ENCODE results near the gene IGHMBP2.

DNA sequence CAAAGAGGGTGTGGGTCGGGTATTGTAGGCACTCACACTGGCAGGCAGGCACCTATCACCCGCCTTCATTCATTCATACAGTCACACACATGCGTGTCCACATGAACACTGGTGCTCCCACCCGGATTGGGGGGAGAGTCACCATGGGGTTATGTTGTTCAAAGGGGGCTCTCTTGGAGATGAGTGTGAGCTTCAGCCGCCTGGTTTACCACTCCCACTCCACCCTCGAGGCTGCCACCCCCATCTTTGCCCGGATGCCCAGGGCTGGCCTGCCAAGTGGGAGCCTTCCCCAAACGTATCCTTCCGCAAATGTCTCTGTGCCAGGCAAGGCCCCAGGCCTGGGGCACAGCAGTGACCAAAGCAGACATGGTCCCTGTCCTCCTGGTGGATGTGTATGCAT lies 54.5 kb downstream of the IGHMBP2 start:
- TF ChIP-seq, protein P1, sequence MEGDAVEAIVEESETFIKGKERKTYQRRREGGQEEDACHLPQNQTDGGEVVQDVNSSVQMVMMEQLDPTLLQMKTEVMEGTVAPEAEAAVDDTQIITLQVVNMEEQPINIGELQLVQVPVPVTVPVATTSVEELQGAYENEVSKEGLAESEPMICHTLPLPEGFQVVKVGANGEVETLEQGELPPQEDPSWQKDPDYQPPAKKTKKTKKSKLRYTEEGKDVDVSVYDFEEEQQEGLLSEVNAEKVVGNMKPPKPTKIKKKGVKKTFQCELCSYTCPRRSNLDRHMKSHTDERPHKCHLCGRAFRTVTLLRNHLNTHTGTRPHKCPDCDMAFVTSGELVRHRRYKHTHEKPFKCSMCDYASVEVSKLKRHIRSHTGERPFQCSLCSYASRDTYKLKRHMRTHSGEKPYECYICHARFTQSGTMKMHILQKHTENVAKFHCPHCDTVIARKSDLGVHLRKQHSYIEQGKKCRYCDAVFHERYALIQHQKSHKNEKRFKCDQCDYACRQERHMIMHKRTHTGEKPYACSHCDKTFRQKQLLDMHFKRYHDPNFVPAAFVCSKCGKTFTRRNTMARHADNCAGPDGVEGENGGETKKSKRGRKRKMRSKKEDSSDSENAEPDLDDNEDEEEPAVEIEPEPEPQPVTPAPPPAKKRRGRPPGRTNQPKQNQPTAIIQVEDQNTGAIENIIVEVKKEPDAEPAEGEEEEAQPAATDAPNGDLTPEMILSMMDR (IDR thresholded peaks at IDR 0.05; ENCODE audit: insufficient read depth, low read length, poor library complexity, severe bottlenecking), result no peak
- TF ChIP-seq EZH2phosphoT487 (conservative IDR thresholded peaks at IDR 0.05; ENCODE audit: low read length), result no peak

Data from SU-DHL-6 (cell line).